ENCODE measurements around the gene SRRT.

The SRRT gene

DNA sequence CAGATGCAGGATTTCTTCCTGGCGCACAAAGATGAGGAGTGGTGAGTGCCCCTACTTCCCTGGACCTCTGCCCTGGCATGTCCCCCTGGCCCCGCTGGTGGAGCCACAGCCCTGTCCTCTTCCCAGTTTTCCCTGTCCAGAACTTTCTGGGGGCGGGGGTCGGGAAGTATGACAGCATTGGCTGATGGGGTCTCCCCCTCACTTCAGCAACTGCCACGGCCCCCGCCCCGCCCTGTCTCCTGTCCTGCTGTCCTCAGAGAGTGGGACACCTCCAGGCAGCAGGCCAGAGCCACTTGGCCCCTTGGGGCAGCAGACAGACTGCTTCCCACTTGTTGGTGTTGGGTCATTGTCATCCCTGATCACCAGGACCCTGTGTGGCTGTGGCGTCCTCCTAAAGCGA, 7.3 kb downstream of the SRRT start:
- no peak for DNase-seq

DNA sequence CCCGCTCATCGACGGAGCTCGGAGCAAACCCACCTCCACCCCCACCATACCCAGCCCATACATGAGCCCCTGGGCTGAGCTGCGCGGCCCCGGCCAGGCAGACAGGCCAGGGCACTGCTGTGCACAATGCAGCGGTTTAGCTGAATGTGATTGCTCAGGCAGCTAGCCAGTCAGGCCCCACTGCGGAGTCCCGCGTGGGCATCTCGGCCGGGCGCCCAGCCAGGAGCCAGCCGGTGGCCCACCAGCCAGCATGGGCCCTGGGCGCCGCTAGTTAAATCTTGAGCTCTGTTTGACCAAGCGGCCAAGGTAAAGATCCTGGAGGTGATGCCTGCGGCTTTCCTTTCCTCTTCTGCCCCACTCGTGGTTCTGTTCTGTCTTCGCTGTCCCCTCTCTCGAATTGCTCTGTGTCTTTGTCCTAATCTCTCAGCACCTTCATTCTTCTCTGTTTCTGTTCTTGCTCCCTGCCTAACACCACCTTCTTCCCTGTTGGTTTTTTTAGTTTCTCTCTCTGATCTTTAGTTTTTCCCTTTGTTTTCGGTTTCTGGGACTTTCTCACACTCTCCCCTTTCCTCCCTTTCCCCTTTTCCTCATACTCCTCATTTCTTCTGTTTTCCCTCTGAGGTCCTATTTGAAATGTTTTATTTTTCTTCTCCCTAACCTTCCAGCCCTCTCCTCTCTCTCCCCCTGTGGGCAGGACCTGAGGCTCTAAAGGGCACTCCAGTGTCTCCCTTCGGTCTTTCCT, 8.1 kb downstream of the SRRT start:
- no peak for DNase-seq

DNA sequence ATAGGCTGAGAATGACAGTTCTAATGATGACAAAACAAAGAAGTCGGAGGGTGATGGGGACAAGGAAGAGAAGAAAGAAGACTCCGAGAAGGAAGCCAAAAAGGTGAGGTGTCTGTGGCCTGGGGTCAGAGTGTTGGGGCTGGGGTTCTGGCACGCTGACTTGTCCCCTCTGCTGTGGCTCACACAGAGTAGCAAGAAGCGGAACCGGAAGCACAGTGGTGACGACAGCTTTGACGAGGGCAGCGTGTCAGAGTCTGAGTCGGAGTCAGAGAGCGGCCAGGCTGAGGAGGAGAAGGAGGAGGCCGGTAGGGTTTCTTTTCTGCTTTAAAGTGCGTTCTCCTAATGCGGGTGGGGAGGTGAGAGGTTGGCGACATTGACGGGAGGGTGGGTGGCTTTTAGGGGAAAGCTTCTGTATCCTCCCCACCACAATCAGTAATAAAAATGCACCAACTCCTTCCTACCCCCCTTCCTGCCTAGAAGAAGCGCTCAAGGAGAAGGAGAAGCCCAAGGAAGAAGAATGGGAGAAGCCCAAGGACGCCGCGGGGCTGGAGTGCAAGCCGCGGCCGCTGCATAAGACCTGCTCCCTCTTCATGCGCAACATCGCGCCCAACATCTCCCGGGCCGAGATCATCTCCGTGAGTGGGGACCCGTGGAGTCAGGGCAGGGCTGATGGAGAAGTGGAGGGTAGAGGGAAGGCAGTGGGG, 10.0 kb downstream of the SRRT start:
- no peak for DNase-seq

DNA sequence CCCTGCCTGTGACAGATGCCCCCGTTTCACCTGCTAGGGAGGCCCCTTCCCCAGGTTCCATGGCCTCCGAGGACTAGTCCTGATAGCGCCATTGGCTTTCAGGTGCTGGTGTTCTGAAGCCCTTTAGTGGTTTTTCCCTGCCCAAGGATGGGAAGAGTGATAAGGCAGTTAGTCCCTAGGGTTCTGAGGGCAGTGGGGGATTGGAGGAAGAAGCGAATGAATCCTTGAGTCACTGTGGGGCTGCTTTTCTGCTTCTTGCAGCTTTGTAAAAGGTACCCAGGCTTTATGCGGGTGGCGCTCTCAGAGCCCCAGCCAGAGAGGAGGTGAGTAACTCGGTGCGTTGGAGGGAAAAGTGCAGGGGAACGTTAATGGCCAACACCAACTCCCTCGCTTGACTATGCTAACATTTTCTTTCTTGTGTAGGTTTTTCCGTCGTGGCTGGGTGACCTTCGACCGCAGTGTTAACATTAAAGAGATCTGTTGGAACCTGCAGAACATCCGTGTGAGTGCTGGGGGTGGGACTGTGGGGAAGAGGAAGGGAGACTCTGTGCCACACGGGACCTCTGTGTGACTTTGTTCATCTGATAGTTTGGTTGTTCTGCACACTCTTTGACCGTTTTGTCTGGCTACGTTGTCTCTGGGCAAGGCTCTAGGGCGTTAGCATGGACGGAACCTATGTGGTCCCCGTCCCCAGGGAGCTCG, 10.7 kb downstream of the SRRT start:
- DNase-seq: no peak

DNA sequence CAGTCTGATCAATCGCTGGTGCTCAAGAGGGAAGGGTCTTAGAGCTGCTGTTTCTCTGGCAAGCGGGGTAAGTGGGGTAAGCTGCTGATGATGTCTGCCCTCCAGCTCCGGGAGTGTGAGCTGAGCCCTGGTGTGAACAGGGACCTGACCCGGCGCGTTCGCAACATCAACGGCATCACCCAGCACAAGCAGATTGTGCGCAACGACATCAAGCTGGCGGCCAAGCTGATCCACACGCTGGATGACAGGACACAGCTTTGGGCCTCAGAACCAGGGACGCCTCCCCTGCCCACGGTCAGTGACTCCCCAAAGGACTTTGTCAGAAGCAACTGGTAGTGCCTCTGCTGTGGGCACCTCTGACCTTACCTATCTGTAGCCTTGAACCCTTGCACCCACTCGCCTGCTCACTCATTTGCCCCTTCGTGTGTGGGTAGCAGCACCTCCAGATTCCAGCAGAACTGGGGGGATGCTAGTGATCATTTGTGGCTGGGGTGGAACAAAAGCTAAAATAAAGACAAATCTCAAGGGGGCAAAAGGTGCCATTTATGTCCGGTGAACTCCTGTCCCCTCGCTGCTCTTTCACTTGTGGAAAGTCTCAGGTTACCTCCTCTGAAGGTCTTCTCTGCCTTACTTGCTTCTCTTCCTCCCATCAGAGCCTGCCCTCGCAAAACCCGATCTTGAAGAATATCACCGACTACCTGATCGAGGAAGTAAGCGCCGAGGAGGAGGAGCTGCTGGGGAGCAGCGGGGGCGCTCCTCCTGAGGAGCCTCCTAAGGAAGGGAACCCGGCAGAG, 11.4 kb downstream of the SRRT start:
- DNase-seq: no peak

DNA sequence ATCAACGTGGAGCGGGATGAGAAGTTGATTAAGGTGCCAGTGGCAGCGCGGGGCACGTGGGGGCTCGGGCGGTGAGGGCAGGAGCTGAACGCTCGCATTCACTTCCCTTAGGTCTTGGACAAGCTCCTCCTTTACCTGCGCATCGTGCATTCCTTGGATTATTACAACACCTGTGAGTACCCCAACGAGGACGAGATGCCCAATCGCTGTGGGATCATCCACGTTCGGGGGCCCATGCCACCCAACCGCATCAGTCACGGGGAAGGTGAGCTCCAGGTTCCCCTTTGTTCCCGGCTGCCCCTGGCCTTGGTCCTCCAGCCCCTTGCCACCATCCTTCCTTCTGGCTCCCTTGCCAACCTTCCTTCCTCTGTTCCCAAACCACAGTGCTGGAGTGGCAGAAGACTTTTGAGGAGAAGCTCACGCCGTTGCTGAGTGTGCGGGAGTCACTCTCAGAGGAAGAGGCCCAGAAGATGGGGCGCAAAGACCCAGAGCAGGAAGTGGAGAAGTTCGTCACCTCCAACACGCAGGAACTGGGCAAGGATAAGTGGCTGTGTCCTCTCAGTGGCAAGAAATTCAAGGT, 12.1 kb downstream of the SRRT start:
- DNase-seq: no peak

DNA sequence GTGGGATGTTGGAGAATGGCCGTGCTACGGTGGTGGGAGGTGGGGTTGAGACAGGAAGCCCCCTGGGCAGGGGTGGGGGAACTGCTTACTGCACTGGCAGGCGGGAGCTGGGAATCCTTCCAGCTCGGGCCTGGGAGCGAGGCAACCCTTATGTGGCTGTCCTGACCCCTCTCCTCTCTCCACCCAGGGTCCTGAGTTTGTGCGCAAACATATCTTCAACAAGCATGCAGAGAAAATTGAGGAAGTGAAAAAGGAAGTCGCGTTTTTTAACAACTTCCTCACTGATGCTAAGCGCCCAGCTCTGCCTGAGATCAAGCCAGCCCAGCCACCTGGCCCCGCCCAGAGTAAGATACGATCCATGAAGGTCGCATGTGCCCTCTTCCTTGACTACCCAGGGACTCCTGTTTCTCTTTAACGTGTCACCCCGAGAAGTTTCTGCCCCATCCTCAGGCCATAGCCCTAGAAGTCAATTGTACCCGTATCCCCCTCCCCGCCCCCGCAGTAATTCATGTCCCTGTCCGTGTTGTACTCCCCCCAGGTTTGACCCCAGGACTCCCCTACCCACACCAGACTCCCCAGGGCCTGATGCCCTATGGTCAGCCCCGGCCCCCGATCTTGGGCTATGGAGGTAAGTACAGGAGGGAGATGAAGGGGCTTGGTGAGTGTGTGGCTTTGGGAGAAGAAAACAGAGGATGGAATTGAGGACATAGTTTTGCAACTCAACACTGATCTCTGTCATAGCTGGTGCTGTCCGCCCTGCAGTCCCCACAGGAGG, 12.8 kb downstream of the SRRT start:
- no peak for DNase-seq

DNA sequence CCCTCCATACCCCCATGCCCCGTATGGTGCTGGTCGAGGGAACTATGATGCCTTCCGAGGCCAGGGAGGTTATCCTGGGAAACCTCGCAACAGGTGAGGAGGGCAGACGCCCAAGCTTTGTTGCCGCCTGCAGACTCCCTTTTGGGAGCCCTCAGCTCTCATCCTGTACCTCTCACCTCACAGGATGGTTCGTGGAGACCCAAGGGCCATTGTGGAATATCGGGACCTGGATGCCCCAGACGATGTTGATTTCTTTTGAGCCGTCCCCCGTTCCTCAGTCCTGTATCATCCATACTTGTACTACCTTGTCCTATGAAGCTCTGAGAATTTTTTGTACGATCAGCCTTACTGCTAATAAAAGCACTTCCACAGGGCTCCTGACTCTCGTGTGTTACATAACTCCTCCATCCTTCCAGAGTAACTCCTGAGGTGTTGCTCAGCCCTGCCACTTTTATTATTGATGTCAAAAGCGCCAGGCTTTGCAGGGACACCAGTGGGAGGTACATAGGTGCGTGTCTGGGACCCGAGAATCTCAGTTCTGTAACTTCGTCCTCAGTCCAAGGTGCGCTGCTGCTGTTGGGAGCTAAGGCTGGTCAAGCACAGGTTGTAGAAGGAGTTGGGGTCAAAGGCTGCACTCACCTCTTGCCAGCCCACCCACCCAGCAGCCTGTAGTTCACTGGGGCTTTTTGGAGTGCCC, 13.5 kb downstream of the SRRT start:
- DNase-seq: no peak

DNA sequence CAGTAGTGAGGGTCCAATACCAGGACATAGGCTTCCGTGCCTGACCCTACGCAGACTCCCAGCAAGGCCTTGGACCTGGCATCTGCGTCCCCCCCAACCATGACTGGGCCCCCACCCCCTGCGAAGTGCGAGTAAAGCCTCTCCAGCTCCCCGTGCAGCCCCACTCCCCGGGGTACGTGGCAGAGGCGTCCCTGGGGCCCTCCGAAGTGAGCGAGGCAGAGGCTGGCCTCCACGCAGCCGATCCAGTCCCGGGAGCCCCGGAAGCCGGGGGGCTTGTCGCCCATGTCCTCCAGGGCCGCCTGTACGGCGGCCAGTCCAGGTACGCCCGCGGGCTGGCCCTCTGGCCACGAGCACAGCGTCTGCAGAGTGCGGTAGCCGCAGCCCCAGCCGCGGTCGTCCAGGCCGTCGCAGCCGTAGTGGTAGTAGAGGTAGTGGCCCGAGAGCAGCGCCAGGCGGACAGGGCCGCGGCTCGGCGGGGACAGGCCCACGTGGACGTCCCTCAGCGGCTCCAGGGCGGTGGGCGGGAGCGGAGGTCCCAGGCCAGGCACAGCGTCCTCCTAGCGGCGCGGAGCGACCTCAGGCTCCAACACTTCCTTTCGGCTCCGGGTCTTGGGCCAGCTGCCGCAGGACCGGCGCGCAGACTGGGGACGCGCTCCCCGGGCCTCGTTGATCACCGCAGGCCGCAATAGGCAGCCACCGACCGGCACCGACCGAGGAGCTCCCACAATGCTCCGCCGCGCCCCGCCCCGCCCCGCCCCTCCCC, 14.3 kb downstream of the SRRT start, which contains the start of gene UFSP1:
UFSP1 (minus strand) TSS at position 728 of the 763 bp plus-strand sequence; CDS start at position 284, 444 bp downstream.
- DNase-seq: no peak

DNA sequence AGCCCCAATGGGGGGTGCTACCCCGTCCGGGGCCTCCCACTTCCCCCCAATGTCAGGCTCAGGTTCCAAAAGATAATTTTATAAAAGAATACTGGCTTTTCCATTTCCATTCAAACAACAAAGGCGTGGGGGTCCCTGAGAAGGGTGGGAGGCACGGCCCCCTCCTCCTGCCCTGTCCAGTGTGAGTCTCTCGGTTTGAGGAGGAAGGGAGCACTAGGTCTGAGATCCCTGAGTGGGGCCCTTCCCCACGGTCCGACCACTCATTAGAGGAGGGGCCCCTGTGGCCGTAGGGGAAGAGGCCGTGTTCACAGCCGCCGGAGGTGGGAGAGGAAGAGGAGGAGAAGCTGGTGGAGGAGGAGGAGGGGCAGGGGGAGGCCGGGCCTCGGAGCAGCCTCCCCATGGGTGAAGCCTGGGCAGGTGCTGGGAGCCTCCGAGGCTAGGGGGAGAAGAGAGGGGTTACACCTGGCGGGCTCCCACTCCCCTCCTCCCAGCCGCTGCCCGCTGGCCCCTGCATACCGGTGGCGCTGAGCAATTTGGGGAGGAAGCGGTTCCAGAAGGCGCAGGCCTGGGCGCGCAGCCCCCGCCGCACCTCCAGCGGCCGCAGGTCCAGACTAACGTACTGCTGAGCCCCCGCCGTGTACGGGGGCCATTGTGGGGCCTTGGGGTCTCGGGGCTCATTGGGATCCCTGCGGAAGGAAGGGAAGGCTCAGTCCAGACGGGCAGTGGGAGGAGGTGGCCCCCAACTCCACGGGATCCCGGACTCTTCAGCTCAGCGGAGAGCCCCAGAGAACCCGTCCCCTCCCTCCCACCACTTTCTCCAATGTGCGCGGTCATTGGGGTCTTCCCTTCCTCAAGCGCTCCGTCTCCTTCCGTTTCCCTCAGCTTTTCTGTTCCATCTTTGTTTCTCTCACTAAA, 16.0 kb downstream of the SRRT start:
- DNase-seq: no peak

DNA sequence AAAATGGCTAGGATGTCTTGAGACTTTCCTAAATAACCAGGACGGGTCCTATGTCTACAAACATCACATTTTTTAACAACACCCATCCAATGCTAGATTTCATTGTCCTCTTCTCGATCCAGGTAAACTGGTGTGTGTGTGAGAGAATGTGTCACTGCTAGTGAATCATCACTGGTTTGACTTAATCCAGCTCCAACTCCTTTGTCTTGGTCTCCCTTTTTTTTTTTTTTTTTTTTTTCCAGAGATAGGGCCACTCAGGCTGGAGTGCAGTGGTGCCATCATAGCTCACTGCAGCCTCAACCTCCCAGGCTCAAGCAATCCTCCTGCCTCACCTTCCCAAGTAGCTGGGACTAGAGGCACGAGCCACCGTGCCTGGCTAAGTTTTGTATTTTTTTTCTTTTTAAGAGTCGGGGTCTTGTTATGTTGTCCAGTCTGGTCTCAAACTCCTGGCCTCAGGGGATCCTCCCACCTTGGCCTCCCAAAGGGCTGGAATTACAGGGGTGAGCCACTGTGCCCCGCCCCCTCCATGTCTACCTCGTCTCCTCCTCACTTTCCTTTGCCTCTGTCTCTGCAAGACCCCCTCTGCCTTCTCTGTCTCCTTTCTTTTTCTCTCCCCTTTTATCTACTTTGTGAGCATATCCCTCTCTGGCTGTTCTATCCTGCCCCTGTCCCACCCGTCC, 16.8 kb downstream of the SRRT start:
- no peak for DNase-seq

DNA sequence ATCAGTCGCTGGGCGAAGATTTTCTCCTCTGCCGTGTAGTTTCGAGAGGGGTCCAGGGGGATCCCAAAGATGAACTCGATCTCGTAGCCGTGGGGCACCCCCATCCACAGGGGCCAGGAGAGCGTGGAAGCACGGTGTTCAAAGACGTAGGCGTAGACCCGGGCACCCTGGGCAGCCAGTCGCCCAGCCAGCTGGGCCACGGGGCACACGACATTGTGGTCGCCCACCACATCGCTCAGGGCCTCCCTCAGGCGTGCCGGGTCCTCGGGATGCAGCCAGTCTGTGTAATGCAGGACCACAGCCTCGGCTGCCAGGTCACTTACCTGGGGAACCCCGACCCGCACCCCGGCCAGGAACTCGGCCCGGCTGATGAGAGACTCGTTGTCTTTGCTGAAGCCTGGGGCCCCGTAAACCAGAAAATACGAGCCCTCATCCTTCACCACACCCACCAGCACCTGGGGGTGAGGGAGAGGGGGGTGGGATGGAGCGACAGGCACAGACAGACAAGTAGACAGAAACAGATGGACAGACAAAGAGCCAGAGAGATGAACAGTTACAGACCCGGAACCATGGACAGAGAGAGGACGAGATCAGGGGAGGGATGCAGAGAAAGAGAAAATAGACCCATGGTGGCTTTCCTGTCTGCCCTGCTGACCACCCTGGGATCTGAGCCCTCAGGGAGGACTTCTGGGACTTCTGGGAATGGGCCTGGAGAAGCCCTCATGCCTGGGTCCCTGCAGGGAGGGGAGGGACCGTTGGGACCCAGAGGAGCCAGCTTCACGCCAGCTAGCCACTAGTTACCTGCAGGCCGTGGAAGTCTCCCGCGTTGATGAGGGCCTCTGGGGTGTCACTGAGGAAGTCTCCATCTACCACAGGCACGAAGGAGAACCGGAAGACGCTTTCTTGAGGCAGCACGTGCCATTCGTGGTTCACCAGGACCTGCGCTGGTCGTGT, 17.7 kb downstream of the SRRT start:
- DNase-seq: no peak

DNA sequence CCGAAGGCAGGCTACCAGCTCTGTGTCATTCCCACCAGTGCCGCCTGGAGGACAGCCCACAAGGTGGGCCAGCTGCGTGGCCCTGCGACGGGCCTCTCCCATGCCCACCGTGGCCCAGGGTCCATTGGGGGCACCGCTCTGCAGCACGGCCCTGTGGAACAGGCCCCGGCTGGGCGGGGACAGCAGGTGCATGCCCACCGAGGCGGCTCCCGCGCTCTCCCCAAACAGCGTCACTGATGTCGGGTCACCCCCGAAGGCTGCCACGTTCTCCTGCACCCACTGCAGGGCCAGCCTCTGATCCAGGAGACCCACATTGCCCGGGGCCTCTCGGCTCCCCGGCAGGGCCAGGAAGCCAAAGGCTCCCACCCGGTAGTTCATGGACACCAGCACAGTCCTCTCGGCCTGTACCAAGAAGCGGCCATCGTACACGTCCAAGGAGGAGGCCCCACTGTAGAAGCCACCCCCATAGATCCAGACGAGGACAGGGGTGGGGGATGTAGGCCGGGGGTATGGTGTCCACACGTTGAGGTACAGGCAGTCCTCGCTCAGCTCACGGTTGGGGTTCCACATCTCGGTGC, 18.5 kb downstream of the SRRT start:
- no peak for DNase-seq

DNA sequence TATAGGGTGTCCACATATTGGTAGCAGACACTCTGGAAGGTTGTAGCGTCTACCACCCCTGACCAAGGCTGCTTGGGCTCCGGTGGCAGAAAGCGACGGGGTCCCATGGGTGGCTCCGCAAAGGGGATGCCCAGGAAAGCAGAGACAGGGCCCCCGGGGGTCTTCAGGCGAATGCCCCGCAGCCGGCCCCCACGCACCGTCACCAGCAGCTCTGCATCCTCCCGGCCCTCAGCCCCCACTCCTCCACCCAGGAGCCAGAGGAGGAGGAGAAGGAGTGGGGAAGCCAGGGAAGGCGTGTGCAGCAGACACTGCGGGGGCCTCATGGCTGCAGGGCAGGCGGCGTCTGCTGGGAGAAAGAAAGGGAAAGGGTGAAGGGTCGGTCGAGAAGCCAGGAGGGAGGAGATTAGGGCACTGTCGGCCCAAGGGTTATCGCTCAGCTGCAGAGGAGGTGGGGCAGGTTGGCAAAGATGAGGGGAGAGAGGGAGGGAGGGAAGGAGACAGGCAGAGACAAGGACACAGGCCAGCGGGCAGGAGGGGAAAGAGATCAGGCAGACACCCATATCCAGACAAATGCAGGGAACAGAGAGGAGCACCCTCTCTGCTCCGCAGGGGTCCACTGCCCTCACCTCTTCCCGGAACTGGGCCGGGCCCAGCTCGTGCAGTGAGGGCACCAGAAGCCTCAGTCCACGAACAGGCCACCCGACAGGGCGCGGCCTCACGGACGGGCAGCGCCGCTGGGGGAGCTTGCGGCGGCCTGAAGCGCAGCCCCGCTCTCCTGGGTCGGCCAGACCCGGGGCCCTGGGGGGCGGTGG, 19.2 kb downstream of the SRRT start:
- no peak for DNase-seq

DNA sequence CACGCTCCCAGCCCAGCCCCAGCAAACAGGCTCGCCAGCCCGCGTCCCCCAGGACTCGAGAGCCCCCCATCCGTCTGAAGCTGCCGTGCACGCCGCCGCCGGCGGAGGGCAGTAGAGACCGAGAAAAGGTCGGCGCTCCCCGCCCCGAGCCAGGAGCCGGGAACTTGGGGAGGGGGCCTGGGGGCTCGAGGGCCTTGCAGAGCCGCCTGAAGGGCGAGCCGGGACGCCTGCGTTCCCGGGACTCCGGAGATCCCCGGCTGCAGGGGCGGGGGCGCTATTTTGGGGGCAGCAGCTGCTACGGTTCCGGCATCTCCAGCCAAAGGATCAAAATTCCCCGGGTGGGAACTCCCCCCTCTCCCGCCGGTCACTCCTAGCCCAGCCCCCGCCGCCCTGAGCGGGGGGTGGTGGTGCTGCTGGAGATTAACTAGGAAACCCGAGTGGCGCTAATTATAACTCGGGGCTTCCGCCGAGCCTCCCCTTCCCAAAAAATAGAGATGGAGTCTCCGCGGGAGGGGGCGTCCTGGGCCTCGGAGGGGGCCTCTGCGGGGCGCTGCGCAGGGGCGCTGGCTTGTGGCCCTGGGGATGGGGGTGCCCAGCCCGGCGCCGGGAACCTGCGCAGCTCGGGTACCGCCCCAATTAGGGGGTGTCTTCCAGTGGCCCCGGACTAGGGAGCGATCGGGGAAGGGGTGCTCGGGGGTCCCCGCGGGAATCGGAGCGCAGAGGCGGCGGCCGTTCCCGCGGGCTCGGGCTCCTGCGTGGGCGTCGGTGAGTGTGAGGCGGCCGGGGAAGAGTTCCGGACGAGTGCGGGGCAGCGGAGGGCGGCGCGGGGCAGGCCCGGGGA, 20.2 kb downstream of the SRRT start:
- DNase-seq: no peak

DNA sequence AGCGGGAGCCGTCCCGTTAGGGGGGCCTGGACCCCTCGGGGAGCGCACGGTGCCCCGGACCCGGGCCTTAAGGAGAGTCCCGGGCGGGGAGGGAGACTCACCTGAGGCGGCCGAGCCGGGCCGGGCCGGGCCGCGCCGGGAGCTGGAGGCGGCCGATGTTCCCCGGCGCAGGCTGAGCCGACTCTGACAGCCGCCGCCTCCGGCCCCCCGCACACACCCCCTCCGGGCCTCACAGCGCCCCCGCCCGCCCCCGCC, 20.7 kb downstream of the SRRT start, which contains the start of gene ACHE:
ACHE (minus strand) TSS at position 188 of the 255 bp plus-strand sequence. CDS start 1,656 bp downstream, outside the sequence.
- no peak for DNase-seq
